Right kidney (tissue), 1 donor: ENCODE data around the gene DYDC2.

ENCODE experiments used
- DNase-seq: peaks from one replicate; pipeline ENCODE4 v3.0.0-alpha.2; 2016

DYDC2 gene

GRCh38 chr10:80371467-80371866, 14.9 kb downstream of the DYDC2 start:
- no peak for DNase-seq

DNA sequence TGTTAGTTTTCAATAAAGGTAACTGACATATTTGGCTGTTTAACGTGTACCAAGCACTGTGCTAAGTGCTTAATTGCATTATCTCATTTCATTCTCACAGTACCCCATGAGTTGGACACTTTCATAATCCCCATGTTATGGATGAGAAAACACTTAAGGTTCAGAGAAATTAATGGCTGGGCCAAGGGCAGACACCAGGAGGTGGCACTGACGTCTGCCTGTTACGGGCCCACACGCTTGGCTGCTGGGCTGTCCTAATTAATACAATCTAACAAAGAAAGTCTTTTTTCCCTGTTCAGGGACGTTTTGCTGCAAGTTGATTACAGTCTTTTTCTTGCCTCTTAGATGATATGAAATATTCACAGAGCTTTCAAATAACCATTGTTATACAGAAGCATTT, 16.1 kb downstream of the DYDC2 start:
- DNase-seq, result no peak

GRCh38 chr10:80373502-80373901, 16.9 kb downstream of the DYDC2 start:
- no peak for DNase-seq

GRCh38 chr10:80379701-80380100, 23.1 kb downstream of the DYDC2 start:
- DNase-seq, result no peak

DNA sequence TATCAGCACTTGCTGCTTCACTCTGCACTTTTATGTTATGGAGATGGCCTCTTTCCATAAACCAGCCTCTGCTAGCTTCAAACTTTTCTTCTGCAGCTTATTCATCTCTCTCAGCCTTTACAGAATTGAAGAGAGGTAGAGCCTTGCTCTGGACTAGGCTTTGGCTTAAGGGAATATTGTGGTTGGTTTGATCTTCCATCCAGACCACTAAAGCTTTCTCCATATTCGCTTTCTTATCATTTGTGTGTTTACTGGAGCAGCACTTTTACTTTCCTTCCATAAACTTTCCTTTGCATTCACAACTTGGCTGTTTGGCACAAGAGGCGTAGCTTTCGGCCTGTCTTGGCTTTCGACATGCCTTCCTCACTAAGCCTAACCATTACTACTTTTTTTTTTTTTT, 23.6 kb downstream of the DYDC2 start:
- DNase-seq, result no peak

- peak; percentile 40 for DNase-seq
Observed at GRCh38 chr10:80382989-80383388, 26.4 kb downstream of the DYDC2 start.

DNA sequence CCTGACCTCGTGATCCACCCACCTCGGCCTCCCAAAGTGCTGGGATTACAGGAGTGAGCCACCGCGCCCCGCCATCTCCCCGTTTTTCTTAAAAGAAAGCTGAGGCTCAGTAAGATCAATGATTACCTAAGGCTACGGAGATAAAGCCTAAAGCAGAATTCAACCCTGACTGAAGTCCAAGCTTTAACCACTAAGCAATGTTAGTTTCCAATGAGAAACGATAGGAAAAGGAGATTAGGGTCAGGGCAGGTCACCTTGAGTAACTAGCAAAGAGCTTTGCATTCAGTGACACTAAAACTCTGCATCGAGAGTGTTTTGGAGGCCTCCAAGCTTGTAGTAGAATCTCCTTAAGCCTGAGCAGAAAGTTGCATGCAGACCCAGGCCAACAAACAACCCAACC, 34.2 kb downstream of the DYDC2 start:
- no peak for DNase-seq

DNA sequence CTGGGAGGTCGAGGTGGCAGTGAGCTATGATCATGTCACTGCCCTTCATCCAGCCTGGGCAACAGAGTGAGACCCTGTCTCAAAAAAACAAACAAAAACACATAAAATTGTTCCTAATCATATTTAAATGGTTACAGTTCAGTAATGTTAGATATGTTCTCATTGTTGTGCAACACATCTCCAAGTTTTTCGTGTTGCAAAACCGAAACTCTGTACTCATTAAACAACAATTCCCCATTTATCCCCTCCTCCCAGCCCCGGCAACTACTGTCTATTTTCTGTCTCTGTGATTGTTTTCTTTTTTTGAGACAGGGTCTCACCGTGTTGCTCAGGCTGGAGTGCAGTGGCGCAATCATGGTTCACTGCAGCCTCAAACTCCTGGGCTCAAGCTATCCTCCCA, 35.7 kb downstream of the DYDC2 start:
- no peak for DNase-seq

DNA sequence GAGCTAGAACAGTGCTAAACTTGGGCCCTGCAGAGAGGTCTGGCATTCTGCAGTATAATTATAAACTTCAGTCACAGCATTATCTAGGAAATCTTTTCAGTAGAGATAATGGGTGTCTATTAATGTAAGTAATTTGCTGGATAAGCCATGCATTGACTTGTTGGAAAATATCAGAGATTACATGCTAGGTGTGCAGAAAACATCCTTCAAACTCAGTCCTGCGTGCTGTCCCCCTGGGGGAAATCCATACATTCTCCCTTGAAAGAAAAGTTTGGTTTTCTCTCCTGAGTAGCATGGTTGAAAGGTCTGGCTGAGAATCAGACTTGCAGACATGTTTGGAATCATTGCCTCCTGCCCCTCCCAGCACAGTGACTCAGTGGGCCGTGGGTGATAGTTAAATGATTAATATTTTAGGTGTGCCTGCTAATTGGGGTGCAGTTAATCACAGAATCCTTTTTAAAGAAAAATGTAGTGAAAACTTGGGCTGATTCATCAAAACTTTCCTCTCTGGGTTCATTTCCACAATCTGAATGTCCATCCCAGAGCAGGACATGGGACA, 37.9 kb downstream of the DYDC2 start:
- DNase-seq, result no peak

DNA sequence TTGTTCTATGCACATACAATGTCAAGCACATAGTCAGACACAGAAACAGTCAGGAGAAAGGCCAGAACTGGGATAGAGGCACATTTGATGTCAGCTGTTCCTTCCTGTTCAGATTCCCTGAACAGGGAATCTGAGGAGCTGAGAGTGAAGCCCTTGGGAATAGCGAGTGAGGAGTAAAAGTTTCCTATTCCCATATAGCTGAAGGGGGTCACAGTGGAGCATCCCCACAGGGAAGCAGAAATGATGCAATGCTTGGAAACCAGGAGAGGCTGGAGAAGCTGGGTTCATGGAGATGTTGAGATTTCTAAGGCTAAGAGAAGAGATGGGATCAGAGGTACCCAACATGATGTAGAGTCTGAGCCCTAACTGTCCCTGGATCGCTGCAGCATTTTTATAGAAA, 40.4 kb downstream of the DYDC2 start:
- no peak for DNase-seq

DNA sequence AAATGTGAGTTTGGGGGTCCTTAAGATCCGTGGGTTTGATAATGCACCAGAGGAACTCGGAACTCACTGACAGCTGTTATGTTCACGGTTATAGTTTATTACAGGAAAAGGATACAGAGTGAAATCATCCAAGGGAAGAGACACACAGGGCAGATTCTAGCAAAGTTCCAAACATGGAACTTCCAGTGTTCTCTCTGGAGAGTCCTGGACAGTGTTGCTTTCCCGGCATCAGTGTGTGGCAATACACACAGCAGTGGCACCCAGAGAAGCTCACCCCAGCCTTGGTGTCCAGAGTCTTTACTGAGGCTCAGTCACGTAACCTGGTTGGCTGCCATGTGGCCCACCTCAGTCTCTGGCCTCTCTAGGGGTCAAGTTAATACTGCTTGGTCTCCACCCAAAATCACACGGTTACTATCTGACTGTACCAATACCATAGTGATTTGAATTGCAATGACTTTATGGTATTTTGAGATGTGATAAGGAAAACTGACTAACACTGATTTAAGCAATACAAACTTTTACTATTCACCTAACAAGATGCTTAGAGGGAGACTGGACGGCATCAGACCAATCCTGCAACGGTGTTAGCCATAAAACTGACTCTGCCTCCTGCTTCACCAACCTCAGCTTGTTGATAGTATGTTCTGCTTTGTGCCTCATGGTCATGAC, 43.7 kb downstream of the DYDC2 start:
- DNase-seq, result no peak

- no peak for DNase-seq
Observed at GRCh38 chr10:80405035-80405434, 48.5 kb downstream of the DYDC2 start.

DNA sequence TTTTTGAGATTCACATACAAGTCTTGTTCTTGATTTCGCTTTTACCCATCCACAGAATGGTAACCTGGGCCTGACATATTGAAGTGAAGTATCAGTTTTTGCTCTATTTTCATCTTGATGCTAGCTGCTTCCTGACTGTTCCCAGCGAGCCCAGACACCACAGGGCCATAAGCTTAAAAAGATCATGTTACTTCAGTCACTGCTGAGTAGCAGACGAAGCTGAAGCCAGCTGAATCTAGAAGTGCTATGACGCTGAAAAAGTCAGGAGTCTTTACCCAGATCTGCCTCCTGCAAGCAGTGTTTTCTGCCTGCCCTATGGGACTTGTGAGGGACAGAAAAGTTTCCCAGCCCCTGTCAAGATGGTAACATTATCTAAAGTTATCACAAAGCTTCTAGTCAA, 49.0 kb downstream of the DYDC2 start:
- peak; percentile 24 for DNase-seq

DNA sequence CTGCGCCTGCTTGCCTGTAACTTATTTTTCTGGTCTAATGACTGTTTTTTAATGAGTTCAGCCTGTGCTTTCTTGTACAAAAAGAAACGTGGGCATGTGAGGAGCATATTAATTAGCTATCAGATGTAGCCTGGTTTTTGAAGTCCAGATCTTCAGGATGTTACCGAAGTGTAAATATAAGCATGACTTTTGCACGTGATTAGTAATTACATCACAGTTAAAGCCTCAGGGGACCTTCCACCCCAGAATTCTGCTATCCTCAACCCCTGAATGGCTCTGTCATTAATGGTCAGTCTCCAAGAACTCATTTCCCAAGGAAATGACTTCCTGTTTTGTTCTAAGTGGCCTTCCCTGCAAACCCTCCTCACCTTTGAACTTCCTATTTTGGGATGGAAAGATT, 49.6 kb downstream of the DYDC2 start:
- no peak for DNase-seq

- DNase-seq, result peak; percentile 89
Observed at GRCh38 chr10:80407812-80408241, 51.2 kb downstream of the DYDC2 start.

- peak; percentile 90 for DNase-seq
Observed at GRCh38 chr10:80408242-80409101, 51.9 kb downstream of the DYDC2 start, which contains the start of gene PRXL2A. TSS of gene PRXL2A (plus strand) at chr10:80408551. CDS start at chr10:80420468, 11,917 bp downstream.

- DNase-seq, result no peak
Observed at GRCh38 chr10:80409121-80409520, 52.5 kb downstream of the DYDC2 start.

DNA sequence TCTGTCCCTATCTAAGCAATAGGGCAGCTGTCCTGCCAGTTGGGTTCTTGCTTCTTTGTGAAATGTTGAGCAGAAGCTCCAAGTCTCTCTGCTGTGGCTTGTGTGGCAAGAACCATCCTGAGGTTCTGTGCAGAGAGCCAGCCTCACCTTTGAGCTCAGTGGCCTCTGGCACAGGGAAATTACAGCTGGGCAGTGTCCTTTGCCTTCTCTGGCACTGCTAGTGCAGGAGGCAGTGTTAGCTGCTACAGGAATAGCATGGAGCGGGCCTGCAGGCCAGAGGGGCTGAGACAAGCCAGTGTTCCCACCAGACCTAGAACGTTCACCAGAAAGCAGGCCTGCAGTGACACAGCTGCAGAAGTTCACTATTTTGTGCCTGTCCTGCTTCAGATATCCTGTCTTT, 53.5 kb downstream of the DYDC2 start:
- DNase-seq, result peak; percentile 16

- DNase-seq, result no peak
Observed at GRCh38 chr10:80410578-80411145, 54.1 kb downstream of the DYDC2 start.

DNA sequence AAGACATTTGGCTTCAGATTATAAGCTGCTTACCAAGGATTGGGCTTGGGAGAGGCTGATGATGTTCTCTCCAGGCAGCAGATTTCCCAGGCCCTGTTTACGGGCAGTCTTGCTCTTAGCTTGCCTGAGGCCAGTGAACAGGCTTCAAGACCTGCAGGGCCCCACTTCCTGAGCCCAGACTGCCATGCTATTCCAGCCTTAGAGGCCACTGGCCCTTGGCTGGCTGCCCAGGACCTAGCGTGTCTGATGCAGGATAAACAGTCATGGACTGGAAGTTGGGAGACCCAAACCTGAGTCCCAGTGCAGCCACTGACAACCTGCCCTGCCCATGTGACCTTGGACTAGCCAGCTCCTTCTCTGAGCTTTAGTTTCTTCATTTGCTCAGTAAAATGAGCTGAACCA, 54.7 kb downstream of the DYDC2 start:
- no peak for DNase-seq

- DNase-seq, result no peak
Observed at GRCh38 chr10:80411681-80412220, 55.2 kb downstream of the DYDC2 start.

DNA sequence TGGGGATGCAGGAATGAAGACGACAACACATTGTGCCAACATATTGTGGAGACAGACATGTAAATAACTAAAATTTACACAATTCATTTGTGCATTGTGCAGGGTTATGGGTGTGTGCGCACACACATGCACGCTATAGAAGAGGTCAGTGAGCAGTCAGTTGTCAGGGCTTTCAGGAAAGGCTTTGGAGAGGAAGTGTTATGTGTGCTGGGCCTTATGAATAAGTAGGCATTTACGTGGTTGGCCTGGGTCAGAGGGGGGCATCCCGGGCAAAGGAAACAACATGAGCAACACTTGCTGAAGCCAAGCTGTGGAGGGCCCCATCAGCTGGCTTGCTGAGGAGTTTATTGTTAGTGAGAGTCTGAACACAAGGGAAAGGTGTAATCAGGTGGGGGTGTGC, 55.9 kb downstream of the DYDC2 start:
- no peak for DNase-seq
